ENCODE data around the gene ZNF444. TPM values are rescaled to one million over a fixed set of nuclear protein-coding genes. Genes with fewer than 3 reads are reported as not detected.

The ZNF444 gene
- total and polyA plus RNA-seq, 2 donors (not counting 3 experiments of a cell fraction or from before 2014, with no cell fraction given) = 37.2 to 41.7 TPM

DNA sequence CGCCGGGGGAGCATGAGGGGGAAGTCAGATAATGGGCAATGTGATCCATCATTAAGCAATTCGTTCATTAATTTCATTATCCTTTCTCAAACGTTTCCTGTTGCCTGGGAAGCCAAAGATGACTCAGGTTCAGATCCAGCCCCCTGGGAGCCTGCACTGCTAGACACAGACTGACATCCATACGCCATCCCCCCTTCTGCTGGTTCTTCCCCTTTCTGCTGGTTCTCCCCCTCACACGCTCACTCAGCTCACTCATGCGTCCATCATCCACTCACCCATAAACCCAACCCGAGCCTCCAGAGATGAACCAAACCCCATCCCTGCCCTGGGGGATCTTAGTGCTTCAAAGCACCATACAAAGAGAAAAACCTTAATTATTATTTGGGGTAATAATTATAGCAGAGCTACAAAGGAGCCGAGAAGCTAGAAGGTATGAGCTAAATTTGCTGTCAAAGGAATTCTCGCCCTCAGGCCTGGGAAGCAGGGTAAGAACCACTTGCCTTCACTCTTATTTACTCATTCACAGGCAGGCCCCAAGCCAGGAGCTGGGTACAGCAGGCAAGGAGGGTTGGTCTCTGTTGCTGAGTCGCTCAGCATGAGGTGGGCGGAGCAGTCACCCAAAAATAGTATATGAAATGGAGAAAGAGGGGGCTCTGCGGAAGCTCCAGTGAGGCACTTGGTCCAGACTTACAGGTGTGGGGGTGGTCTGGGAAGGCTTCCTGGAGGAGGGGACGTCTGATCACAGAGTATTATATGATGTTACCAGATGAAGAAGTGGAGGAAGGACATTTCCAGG lies 7.0 kb upstream of the ZNF444 start:
- H3K27me3 ChIP-seq (ENCODE audit: control insufficient read depth in 2 of 2, insufficient read depth in 2 of 2, low read length in 2 of 2) = no peaks in the 10 kb centered on the region
- no peaks in the 10 kb centered on the region for H3K9me3 ChIP-seq (replicated peaks; ENCODE audit: control insufficient read depth, insufficient read depth, low read length)
- H3K4me3 ChIP-seq (replicated peaks in 1 of 3; ENCODE audit: insufficient read depth in 1 of 3, low read depth in 1 of 3, low read length in 3 of 3) = no peak overlapping the region
- no peaks in the 10 kb centered on the region for H3K9me1 ChIP-seq (replicated peaks; ENCODE audit: control insufficient read depth, extremely low read depth, insufficient read depth, low read length)
- H3K9ac ChIP-seq (replicated peaks; ENCODE audit: extremely low read depth, insufficient read depth, low read length) = no peak overlapping the region
- no peaks in the 10 kb centered on the region for H3K79me2 ChIP-seq (ENCODE audit: control insufficient read depth, insufficient read depth, low read length)
- H3K27ac ChIP-seq (ENCODE audit: insufficient read depth, low read depth, low read length) = no peak overlapping the region
- intact Hi-C loops (cut with micrococcal nuclease) = no loop called here
- CTCF ChIA-PET = no interaction called here
- H3K4me1 ChIP-seq (ENCODE audit: control insufficient read depth, extremely low read depth, insufficient read depth, low read length) = no peaks in the 10 kb centered on the region
- FAIRE-seq = no peak
- DNase-seq (ENCODE audit: low read depth, low spot score) = no peak
- no TSS peak for BruUV-seq (replicated peaks)
- H2AFZ ChIP-seq (ENCODE audit: low read depth, low read length) = no peak overlapping the region
- TF ChIP-seq POLR2AphosphoS5 (IDR thresholded peaks at IDR 0.05; ENCODE audit: insufficient read depth, low read depth, low read length) (no peak), GATA2 (IDR thresholded peaks at IDR 0.05; ENCODE audit: insufficient read depth, insufficient read length, low read depth, low read length) (no peak), POLR2A (IDR thresholded peaks at IDR 0.05; ENCODE audit: low read depth, low read length) (no peak), EZH2 (IDR thresholded peaks at IDR 0.05; ENCODE audit: borderline replicate concordance, low read depth, low read length, severe bottlenecking) (no peak), FOS (IDR thresholded peaks at IDR 0.05; ENCODE audit: borderline replicate concordance, insufficient read depth, low read length) (no peak), JUN (IDR thresholded peaks at IDR 0.05; ENCODE audit: borderline replicate concordance, insufficient read depth, insufficient read length, low read depth) (no peak), MYC (IDR thresholded peaks at IDR 0.05; ENCODE audit: low read depth, low read length) (no peak)
- TF ChIP-seq, protein P1, sequence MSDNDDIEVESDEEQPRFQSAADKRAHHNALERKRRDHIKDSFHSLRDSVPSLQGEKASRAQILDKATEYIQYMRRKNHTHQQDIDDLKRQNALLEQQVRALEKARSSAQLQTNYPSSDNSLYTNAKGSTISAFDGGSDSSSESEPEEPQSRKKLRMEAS (IDR thresholded peaks at IDR 0.05; ENCODE audit: insufficient read depth, insufficient read length) = no peak
- TF ChIP-seq, protein P2, sequence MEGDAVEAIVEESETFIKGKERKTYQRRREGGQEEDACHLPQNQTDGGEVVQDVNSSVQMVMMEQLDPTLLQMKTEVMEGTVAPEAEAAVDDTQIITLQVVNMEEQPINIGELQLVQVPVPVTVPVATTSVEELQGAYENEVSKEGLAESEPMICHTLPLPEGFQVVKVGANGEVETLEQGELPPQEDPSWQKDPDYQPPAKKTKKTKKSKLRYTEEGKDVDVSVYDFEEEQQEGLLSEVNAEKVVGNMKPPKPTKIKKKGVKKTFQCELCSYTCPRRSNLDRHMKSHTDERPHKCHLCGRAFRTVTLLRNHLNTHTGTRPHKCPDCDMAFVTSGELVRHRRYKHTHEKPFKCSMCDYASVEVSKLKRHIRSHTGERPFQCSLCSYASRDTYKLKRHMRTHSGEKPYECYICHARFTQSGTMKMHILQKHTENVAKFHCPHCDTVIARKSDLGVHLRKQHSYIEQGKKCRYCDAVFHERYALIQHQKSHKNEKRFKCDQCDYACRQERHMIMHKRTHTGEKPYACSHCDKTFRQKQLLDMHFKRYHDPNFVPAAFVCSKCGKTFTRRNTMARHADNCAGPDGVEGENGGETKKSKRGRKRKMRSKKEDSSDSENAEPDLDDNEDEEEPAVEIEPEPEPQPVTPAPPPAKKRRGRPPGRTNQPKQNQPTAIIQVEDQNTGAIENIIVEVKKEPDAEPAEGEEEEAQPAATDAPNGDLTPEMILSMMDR (IDR thresholded peaks at IDR 0.05; ENCODE audit: extremely low read depth in 1 of 2, insufficient read depth in 1 of 2, low read depth in 1 of 2, low read length in 2 of 2) = no peak
- POLR2A ChIA-PET = no interaction called here
- no peaks in the 10 kb centered on the region for H3K36me3 ChIP-seq (ENCODE audit: control insufficient read depth in 2 of 2, extremely low read depth in 1 of 2, insufficient read depth in 2 of 2, low read length in 2 of 2)
- dilution Hi-C loops (cut with MboI; ENCODE audit: extremely low pct_ligation_motif_present, low sequenced_read_pairs) = no loop called here
- no peak overlapping the region for H3K4me2 ChIP-seq (ENCODE audit: insufficient read depth, low read length)
- no peaks in the 10 kb centered on the region for H4K20me1 ChIP-seq (replicated peaks; ENCODE audit: control insufficient read depth, extremely low read depth, insufficient read depth, low read length)

All from endothelial cell of umbilical vein (primary cell).